ENCODE data around the gene TREML4.

Gene TREML4

GRCh38 chr6:41222045-41222444 is 6.1 kb upstream of the TREML4 start:
- DNase-seq (ENCODE audit: low read depth) = no peak
- H3K4me3 ChIP-seq (ENCODE audit: control insufficient read depth, low read depth, low read length) = no peak overlapping the region
- no peak for TF ChIP-seq CTCF (IDR thresholded peaks at IDR 0.05; ENCODE audit: control insufficient read depth, insufficient read depth, low read depth, low read length, missing control alignments)

GRCh38 chr6:41222513-41222912 is 5.6 kb upstream of the TREML4 start:
- TF ChIP-seq CTCF (IDR thresholded peaks at IDR 0.05; ENCODE audit: control insufficient read depth, insufficient read depth, low read depth, low read length, missing control alignments) = no peak
- no peak for DNase-seq (ENCODE audit: low read depth)
- H3K4me3 ChIP-seq (ENCODE audit: control insufficient read depth, low read depth, low read length) = no peak overlapping the region

GRCh38 chr6:41224800-41225199 is 3.3 kb upstream of the TREML4 start:
- no peak for DNase-seq (ENCODE audit: low read depth)
- no peak for TF ChIP-seq CTCF (IDR thresholded peaks at IDR 0.05; ENCODE audit: control insufficient read depth, insufficient read depth, low read depth, low read length, missing control alignments)
- no peak overlapping the region for H3K4me3 ChIP-seq (ENCODE audit: control insufficient read depth, low read depth, low read length)

- no peak overlapping the region for H3K4me3 ChIP-seq (ENCODE audit: control insufficient read depth, low read depth, low read length)
- TF ChIP-seq CTCF (IDR thresholded peaks at IDR 0.05; ENCODE audit: control insufficient read depth, insufficient read depth, low read depth, low read length, missing control alignments) = no peak
- DNase-seq (ENCODE audit: low read depth) = no peak
These were observed 1.4 kb upstream of the TREML4 start for GRCh38 chr6:41226752-41227151.

GRCh38 chr6:41228616-41229015 is 467 bp downstream of the TREML4 start:
- no peak for TF ChIP-seq CTCF (IDR thresholded peaks at IDR 0.05; ENCODE audit: control insufficient read depth, insufficient read depth, low read depth, low read length, missing control alignments)
- no peak for DNase-seq (ENCODE audit: low read depth)

GRCh38 chr6:41229721-41230120 is 1.6 kb downstream of the TREML4 start:
- DNase-seq (ENCODE audit: low read depth) = no peak
- H3K4me3 ChIP-seq (ENCODE audit: control insufficient read depth, low read depth, low read length) = no peak overlapping the region
- TF ChIP-seq CTCF (IDR thresholded peaks at IDR 0.05; ENCODE audit: control insufficient read depth, insufficient read depth, low read depth, low read length, missing control alignments) = no peak

More at GRCh38 chr6:41228616-41229015, 467 bp downstream of the TREML4 start:
- H3K4me3 ChIP-seq (ENCODE audit: control insufficient read depth, low read depth, low read length) = no peak overlapping the region

- no peak for TF ChIP-seq CTCF (IDR thresholded peaks at IDR 0.05; ENCODE audit: control insufficient read depth, insufficient read depth, low read depth, low read length, missing control alignments)
- DNase-seq (ENCODE audit: low read depth) = no peak
- H3K4me3 ChIP-seq (ENCODE audit: control insufficient read depth, low read depth, low read length) = no peak overlapping the region
These were observed 3.1 kb downstream of the TREML4 start for GRCh38 chr6:41231246-41231645.
